ENCODE measurements around the gene BCL2. TPM values are rescaled to one million over a fixed set of nuclear protein-coding genes. Genes with fewer than 3 reads are reported as not detected.

Gene BCL2
- total RNA-seq, 1 donor from 2014 or later, result 2.4 TPM

DNA sequence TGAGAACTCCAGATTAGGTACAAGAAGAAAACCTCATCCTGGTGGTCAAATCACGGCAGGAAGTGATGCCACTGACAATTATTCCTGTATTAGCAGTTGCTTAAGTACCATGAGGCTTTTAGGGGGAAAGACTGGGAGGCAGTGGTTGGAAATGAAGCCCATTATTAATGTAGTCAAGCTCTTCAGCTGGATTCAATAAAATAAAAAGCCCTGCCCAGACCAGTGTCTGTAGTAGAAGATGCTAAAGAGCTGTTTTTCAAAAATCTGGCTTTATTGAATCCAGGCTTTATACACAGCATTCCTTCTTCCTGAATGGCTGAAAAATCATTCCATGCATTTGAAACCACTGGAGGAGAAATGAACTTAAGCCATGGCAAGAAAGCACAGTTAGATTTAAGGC is 155.2 kb downstream of the BCL2 start:
- FAIRE-seq (no peak), DNase-seq (ENCODE audit: low read depth) (no peak)
- H3K36me3 ChIP-seq (ENCODE audit: control insufficient read depth, insufficient read depth, low read length), result no peaks in the 10 kb centered on the region
- H3K27me3 ChIP-seq (ENCODE audit: control insufficient read depth, insufficient read depth, low read length), result no peaks in the 10 kb centered on the region
- no peak for TF ChIP-seq CTCF (IDR thresholded peaks at IDR 0.05; ENCODE audit: insufficient read depth, low read length, severe bottlenecking)
- H3K4me3 ChIP-seq (ENCODE audit: low read depth, low read length), result no peak overlapping the region

- no peaks in the 10 kb centered on the region for H3K36me3 ChIP-seq (ENCODE audit: control insufficient read depth, insufficient read depth, low read length)
- H3K27me3 ChIP-seq (ENCODE audit: control insufficient read depth, insufficient read depth, low read length), result no peaks in the 10 kb centered on the region
- no peak for TF ChIP-seq CTCF (IDR thresholded peaks at IDR 0.05; ENCODE audit: insufficient read depth, low read length, severe bottlenecking)
- FAIRE-seq (no peak), DNase-seq (ENCODE audit: low read depth) (peak; percentile 7)
- no peak overlapping the region for H3K4me3 ChIP-seq (ENCODE audit: low read depth, low read length)
These were observed 157.1 kb downstream of the BCL2 start for GRCh38 chr18:63162271-63163014.

DNA sequence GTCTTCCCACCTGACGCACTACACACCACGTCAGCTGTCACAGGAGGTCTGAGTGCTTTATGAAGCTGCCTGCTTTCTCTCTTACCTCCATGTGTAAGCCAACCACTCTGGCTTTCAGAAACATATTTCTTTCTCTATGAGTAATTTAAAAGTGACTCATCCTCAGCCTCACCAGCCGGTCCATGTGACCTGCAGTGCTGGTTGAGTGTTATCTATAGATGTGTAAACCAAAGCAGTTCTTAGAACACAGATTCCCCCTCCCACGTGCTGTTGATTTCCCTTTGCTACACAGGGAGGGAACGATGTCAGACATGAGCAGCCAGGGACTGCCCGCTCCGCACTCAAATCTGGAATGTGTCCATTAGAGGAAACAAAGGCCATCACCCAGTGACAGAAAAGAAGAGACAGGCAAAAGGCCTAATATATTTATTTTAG is 157.8 kb downstream of the BCL2 start:
- TF ChIP-seq CTCF (IDR thresholded peaks at IDR 0.05; ENCODE audit: insufficient read depth, low read length, severe bottlenecking), result no peak
- no peak overlapping the region for H3K4me3 ChIP-seq (ENCODE audit: low read depth, low read length)
- FAIRE-seq, result peak; percentile 86
- DNase-seq (ENCODE audit: low read depth), result peak; percentile 96
- no peaks in the 10 kb centered on the region for H3K36me3 ChIP-seq (ENCODE audit: control insufficient read depth, insufficient read depth, low read length)
- no peaks in the 10 kb centered on the region for H3K27me3 ChIP-seq (ENCODE audit: control insufficient read depth, insufficient read depth, low read length)

GRCh38 chr18:63161032-63161760 is 158.4 kb downstream of the BCL2 start:
- no peak for TF ChIP-seq CTCF (IDR thresholded peaks at IDR 0.05; ENCODE audit: insufficient read depth, low read length, severe bottlenecking)
- FAIRE-seq (no peak), DNase-seq (ENCODE audit: low read depth) (no peak)
- Histone ChIP-seq H3K4me3 (ENCODE audit: low read depth, low read length) (no peak overlapping the region), H3K36me3 (ENCODE audit: control insufficient read depth, insufficient read depth, low read length) (no peaks in the 10 kb centered on the region), H3K27me3 (ENCODE audit: control insufficient read depth, insufficient read depth, low read length) (no peaks in the 10 kb centered on the region)

DNA sequence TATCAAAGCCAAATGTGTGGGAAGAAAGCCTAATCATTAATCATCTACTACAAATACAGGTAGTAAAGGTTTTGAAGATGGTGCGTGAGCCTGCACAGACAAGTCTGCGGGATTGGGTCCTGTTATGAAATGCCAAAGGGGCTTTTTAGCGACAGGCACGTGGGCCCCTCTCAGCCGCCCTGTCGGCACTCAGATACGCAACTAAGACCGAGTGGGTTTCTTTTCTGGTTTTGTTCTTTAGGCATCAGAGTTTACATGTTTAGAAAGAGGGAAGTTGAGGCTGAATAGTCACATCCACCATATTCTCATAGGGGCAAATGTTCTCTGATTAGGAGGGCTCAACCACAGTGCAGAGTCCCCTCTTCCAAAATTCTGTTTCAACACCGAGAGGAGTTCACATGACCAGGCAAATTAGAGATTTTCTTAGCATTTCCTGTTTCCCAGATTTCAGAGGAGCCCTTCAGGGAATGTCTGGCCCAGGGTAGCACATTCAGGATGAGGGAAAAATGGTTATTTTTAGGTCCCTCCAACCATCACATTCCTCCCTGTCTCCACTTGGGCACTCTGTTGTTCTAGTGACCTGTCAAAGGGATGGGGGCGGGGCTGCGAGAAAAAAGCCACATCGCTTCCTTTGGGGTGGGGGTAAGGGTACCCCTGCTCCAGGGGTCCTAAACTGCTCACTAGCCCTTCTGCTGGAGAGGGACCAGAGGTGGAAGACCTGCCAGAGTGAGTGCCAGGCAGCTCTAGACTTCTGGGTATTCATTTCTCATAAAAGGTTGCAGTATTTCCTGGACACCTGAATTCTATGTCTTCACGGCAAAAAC is 159.2 kb downstream of the BCL2 start:
- FAIRE-seq (no peak), DNase-seq (ENCODE audit: low read depth) (peak; percentile 40)
- no peaks in the 10 kb centered on the region for H3K36me3 ChIP-seq (ENCODE audit: control insufficient read depth, insufficient read depth, low read length)
- H3K27me3 ChIP-seq (ENCODE audit: control insufficient read depth, insufficient read depth, low read length), result no peaks in the 10 kb centered on the region
- H3K4me3 ChIP-seq (ENCODE audit: low read depth, low read length), result no peak overlapping the region
- no peak for TF ChIP-seq CTCF (IDR thresholded peaks at IDR 0.05; ENCODE audit: insufficient read depth, low read length, severe bottlenecking)

Measured in bronchial epithelial cell (primary cell).